DND-41 (cell line): ENCODE results near the gene PRPF6.

Experiments used
- ATAC-seq: fragments of 200-7000 bp; cut with Tn5 transposase; 3 replicates; pipeline ENCODE4 v1.9.1; 2021; ENCODE audit warnings: low read depth; ENCODE audit not compliant: insufficient read depth
- DNase-seq: peaks from one replicate; pipeline ENCODE4 v3.0.0-alpha.2; 2020
- H2AFZ ChIP-seq: 2 replicates; pipeline ENCODE4 v1.6.0; 2012; ENCODE audit warnings: low read depth, low read length
- H3K27ac ChIP-seq: 2 replicates; pipeline ENCODE4 v1.5.1; 2012; ENCODE audit warnings: low read length, inconsistent platforms
- H3K27me3 ChIP-seq: fragments of 200-600 bp; sonication (generic); 2 replicates; pipeline ENCODE4 v1.6.0; 2012; ENCODE audit warnings: low read length, mild to moderate bottlenecking, inconsistent platforms; ENCODE audit not compliant: insufficient read depth, poor library complexity
- H3K36me3 ChIP-seq: 2 replicates; pipeline ENCODE4 v1.5.1; 2012; ENCODE audit warnings: low read length, inconsistent platforms; ENCODE audit not compliant: insufficient read depth
- H3K4me1 ChIP-seq: 2 replicates; pipeline ENCODE4 v1.5.1; 2012; ENCODE audit warnings: mild to moderate bottlenecking, low read length; ENCODE audit not compliant: insufficient read depth
- H3K4me2 ChIP-seq: 2 replicates; pipeline ENCODE4 v1.6.0; 2012; ENCODE audit warnings: mild to moderate bottlenecking, moderate library complexity, low read length, inconsistent platforms; ENCODE audit not compliant: insufficient read depth
- H3K4me3 ChIP-seq, 2 experiments: fragments of 200-600 bp in 1 of 2; shearing (Covaris generic) in 1 of 2; 2 replicates each; pipeline ENCODE4 v1.5.1; 2012 to 2016; ENCODE audit warnings: inconsistent platforms in 2 of 2, low read length in 2 of 2, mild to moderate bottlenecking in 2 of 2, low read depth in 1 of 2, moderate library complexity in 1 of 2
- H3K79me2 ChIP-seq: 2 replicates; pipeline ENCODE4 v1.6.0; 2012; ENCODE audit warnings: low read length, inconsistent platforms; ENCODE audit not compliant: insufficient read depth
- H3K9ac ChIP-seq: 2 replicates; pipeline ENCODE4 v1.6.0; 2012; ENCODE audit warnings: low read depth, mild to moderate bottlenecking, inconsistent platforms, low read length, moderate library complexity
- H3K9me3 ChIP-seq: 2 replicates; pipeline ENCODE4 v1.5.1; 2012; ENCODE audit warnings: low read length, moderate library complexity, mild to moderate bottlenecking, inconsistent platforms; ENCODE audit not compliant: insufficient read depth, severe bottlenecking
- H4K20me1 ChIP-seq: 2 replicates; pipeline ENCODE4 v1.6.0; 2012; ENCODE audit warnings: low read length; ENCODE audit not compliant: insufficient read depth
- CTCF ChIP-seq: IDR thresholded peaks from 2 replicates; pipeline ENCODE4 v1.5.1; 2012; ENCODE audit warnings: borderline replicate concordance, low read length, moderate library complexity, mild to moderate bottlenecking; ENCODE audit not compliant: poor library complexity, severe bottlenecking; ENCODE audit errors: extremely low read depth
- EZH2 ChIP-seq: IDR thresholded peaks from 3 replicates; pipeline ENCODE4 v1.6.1; 2012; ENCODE audit warnings: borderline replicate concordance, low read depth, mild to moderate bottlenecking, moderate library complexity, low read length, inconsistent platforms; ENCODE audit not compliant: severe bottlenecking

The PRPF6 gene

GRCh38 chr20:64047968-64048401 is 67.1 kb downstream of the PRPF6 start:
- Histone ChIP-seq H3K79me2 (no peaks in the 10 kb centered on the region), H3K27ac (no peak overlapping the region), H3K27me3 (no peaks in the 10 kb centered on the region), H3K9me3 (no peaks in the 10 kb centered on the region), H3K4me3 (no peak overlapping the region), H3K9ac (no peak overlapping the region), H3K4me1 (no peaks in the 10 kb centered on the region), H4K20me1 (no peaks in the 10 kb centered on the region), H3K36me3 (no peaks in the 10 kb centered on the region), H2AFZ (no peak overlapping the region), H3K4me2 (no peak overlapping the region)
- ATAC-seq (no peak), DNase-seq (no peak)
- no peak for TF ChIP-seq CTCF
- TF ChIP-seq EZH2 = no peak

- TF ChIP-seq EZH2 (no peak), CTCF (no peak)
- no peak overlapping the region for H3K4me2 ChIP-seq
- H3K4me1 ChIP-seq = no peaks in the 10 kb centered on the region
- ATAC-seq = no peak
- no peaks in the 10 kb centered on the region for H3K36me3 ChIP-seq
- H2AFZ ChIP-seq = no peak overlapping the region
- H3K27ac ChIP-seq = no peak overlapping the region
- H3K9me3 ChIP-seq = no peaks in the 10 kb centered on the region
- H3K27me3 ChIP-seq = no peaks in the 10 kb centered on the region
- DNase-seq = no peak
- no peaks in the 10 kb centered on the region for H3K79me2 ChIP-seq
- H4K20me1 ChIP-seq = no peaks in the 10 kb centered on the region
- no peak overlapping the region for H3K4me3 ChIP-seq
- H3K9ac ChIP-seq = no peak overlapping the region
These were observed 67.6 kb downstream of the PRPF6 start for GRCh38 chr20:64048402-64049044.

- Histone ChIP-seq H3K4me1 (no peaks in the 10 kb centered on the region), H3K4me3 (no peak within 1 kb of the TSS), H2AFZ (no peak within 1 kb of the TSS), H3K36me3 (no peaks in the 10 kb centered on the region), H3K4me2 (no peak within 1 kb of the TSS), H3K9me3 (no peaks in the 10 kb centered on the region), H4K20me1 (no peaks in the 10 kb centered on the region), H3K9ac (no peak within 1 kb of the TSS), H3K27me3 (no peaks in the 10 kb centered on the region), H3K27ac (no peak within 1 kb of the TSS), H3K79me2 (no peaks in the 10 kb centered on the region)
- DNase-seq = no peak
- ATAC-seq = no peak
- TF ChIP-seq EZH2 (no peak), CTCF (no peak)
These were observed 68.3 kb downstream of the PRPF6 start, which contains the start of gene SOX18 for GRCh38 chr20:64049060-64049877. SOX18 (minus strand) TSS chr20:64049639; CDS start chr20:64049516, 123 bp downstream.
